AG04449 (cell line): Measurements from ENCODE around the gene RNLS.
A peak's percentile ranks its signal among the peaks of the same experiment; 100 is the strongest.

Experiments
- CTCF ChIA-PET: fragments of 350-600 bp; formaldehyde crosslinking; extraction: SDS; loops from one replicate; lab custom pipeline; 2021; ENCODE audit warnings: antibody characterized with exemption; lab: Yijun Ruan, JAX
- POLR2A ChIA-PET: fragments of 400-600, 350-600 bp; formaldehyde crosslinking; extraction: SDS; loops from one replicate; lab custom pipeline; 2020; ENCODE audit warnings: antibody characterized with exemption, inconsistent platforms; lab: Yijun Ruan, JAX
- DNase-seq: peaks from one replicate; pipeline ENCODE4 v3.0.0-alpha.2; 2010; ENCODE audit warnings: low read depth, low spot score
- H3K4me3 ChIP-seq: 2 replicates; pipeline ENCODE4 v1.5.1; 2011; ENCODE audit warnings: low read depth, mild to moderate bottlenecking, control low read depth, low read length
- CTCF ChIP-seq: IDR thresholded peaks from one replicate; pipeline ENCODE4 v1.5.1; 2011; ENCODE audit warnings: mild to moderate bottlenecking, moderate library complexity, low read length, control low read depth, inconsistent platforms; ENCODE audit not compliant: insufficient read depth; ENCODE audit errors: missing control alignments

RNLS gene

GRCh38 chr10:88507826-88508453 is 75.2 kb downstream of the RNLS start:
- no peak for TF ChIP-seq CTCF
- H3K4me3 ChIP-seq: no peak overlapping the region
- ChIA-PET CTCF (interaction anchor here (1.2 to 1.5 kb wide), 2 partner anchors 11 to 57 kb away, joined by 3 to 5 read pairs; no protein-coding TSS in a partner anchor), POLR2A (no interaction called here)
- no peak for DNase-seq

- ChIA-PET POLR2A (no interaction called here), CTCF (interaction anchor here (0.8 to 1.5 kb wide), 3 partner anchors 11 to 656 kb away, joined by 3 to 5 read pairs (median 3); no protein-coding TSS in a partner anchor)
- TF ChIP-seq CTCF: no peak
- DNase-seq: no peak
- H3K4me3 ChIP-seq: no peak overlapping the region
These were observed 75.7 kb downstream of the RNLS start for GRCh38 chr10:88507404-88507803.

- ChIA-PET POLR2A (no interaction called here), CTCF (no interaction called here)
- H3K4me3 ChIP-seq: no peak overlapping the region
- no peak for TF ChIP-seq CTCF
- DNase-seq: no peak
These were observed 77.4 kb downstream of the RNLS start for GRCh38 chr10:88505680-88506215.

- no peak for DNase-seq
- POLR2A ChIA-PET: no interaction called here
- TF ChIP-seq CTCF: no peak
- CTCF ChIA-PET: interaction anchor here (0.6 kb wide), 1 partner anchor 364 kb away, joined by 3 read pairs; no protein-coding TSS in a partner anchor
- H3K4me3 ChIP-seq: no peak overlapping the region
These were observed 77.9 kb downstream of the RNLS start for GRCh38 chr10:88505265-88505664.

- no peak overlapping the region for H3K4me3 ChIP-seq
- no peak for DNase-seq
- CTCF ChIA-PET: no interaction called here
- POLR2A ChIA-PET: no interaction called here
- TF ChIP-seq CTCF: no peak
These were observed 82.5 kb downstream of the RNLS start for GRCh38 chr10:88500656-88501055.

GRCh38 chr10:88499569-88500470 is 83.3 kb downstream of the RNLS start:
- DNase-seq: peak; percentile 7
- no peak overlapping the region for H3K4me3 ChIP-seq
- TF ChIP-seq CTCF: no peak
- POLR2A ChIA-PET: no interaction called here
- CTCF ChIA-PET: no interaction called here
